SU-DHL-6 (cell line): ENCODE results near the gene FAM9A.

Experiments
- H2AFZ ChIP-seq: fragments of 200-600 bp; sonication (generic); 2 replicates; pipeline ENCODE4 v1.6.1; 2014; ENCODE audit warnings: low read depth, mild to moderate bottlenecking, moderate library complexity, mixed read lengths, antibody characterized with exemption, low read length; ENCODE audit not compliant: severe bottlenecking
- H3F3A ChIP-seq: fragments of 200-600 bp; shearing (Covaris generic); 2 replicates; pipeline ENCODE4 v1.6.0; 2016; ENCODE audit warnings: antibody characterized with exemption, mild to moderate bottlenecking; ENCODE audit not compliant: insufficient read depth
- H3K27ac ChIP-seq: fragments of 200-600 bp; sonication (generic); 2 replicates; pipeline ENCODE4 v1.5.1; 2016; ENCODE audit warnings: low read depth, mild to moderate bottlenecking, low read length, moderate library complexity, mixed read lengths
- H3K27me3 ChIP-seq: fragments of 200-600 bp; sonication (generic), shearing (Covaris generic); 2 replicates; pipeline ENCODE4 v1.6.0; 2014; ENCODE audit warnings: mild to moderate bottlenecking, low read length
- H3K36me3 ChIP-seq: fragments of 200-600 bp; sonication (generic); 2 replicates; pipeline ENCODE4 v1.6.1; 2014; ENCODE audit warnings: mild to moderate bottlenecking, low read length, mixed read lengths
- H3K4me2 ChIP-seq: fragments of 300-600, 200-600 bp; shearing (Covaris generic), sonication (generic); 2 replicates; pipeline ENCODE4 v1.6.0; 2014; ENCODE audit warnings: low read length, low read depth, mild to moderate bottlenecking; ENCODE audit not compliant: poor library complexity, severe bottlenecking
- H3K4me3 ChIP-seq: fragments of 200-600 bp; sonication (generic); 2 replicates; pipeline ENCODE4 v1.5.1; 2014; ENCODE audit warnings: antibody characterized with exemption, low read length, mild to moderate bottlenecking, mixed read lengths; ENCODE audit not compliant: insufficient read depth, poor library complexity, severe bottlenecking
- H3K79me2 ChIP-seq: fragments of 200-600 bp; sonication (generic); 2 replicates; pipeline ENCODE4 v1.6.1; 2014; ENCODE audit warnings: mild to moderate bottlenecking, low read length, moderate library complexity; ENCODE audit not compliant: insufficient read depth
- H3K9ac ChIP-seq: fragments of 200-600 bp; sonication (generic); 2 replicates; pipeline ENCODE4 v1.7.0; 2014; ENCODE audit warnings: mild to moderate bottlenecking, low read length
- H3K9me2 ChIP-seq: fragments of 200-600 bp; sonication (generic); replicated peaks from 2 replicates; pipeline ENCODE4 v1.6.1; 2014; ENCODE audit warnings: low read length; ENCODE audit not compliant: insufficient read depth
- H3K9me3 ChIP-seq: fragments of 200-600 bp; sonication (generic); 2 replicates; pipeline ENCODE4 v1.6.1; 2014; ENCODE audit warnings: low read length, mixed read lengths; ENCODE audit not compliant: insufficient read depth
- H4K20me1 ChIP-seq: fragments of 200-600 bp; sonication (generic); 2 replicates; pipeline ENCODE4 v1.6.1; 2014; ENCODE audit warnings: low read depth, mild to moderate bottlenecking, antibody characterized with exemption, low read length, moderate library complexity, mixed read lengths
- EZH2phosphoT487 ChIP-seq: fragments of 200-600 bp; sonication (generic), shearing (Covaris generic); conservative IDR thresholded peaks from 2 replicates; pipeline ENCODE4 v1.6.1; 2018; ENCODE audit warnings: mild to moderate bottlenecking, antibody characterized with exemption, low read length, moderate library complexity, mixed read lengths
- TF ChIP-seq, protein P1 (sequence below): fragments of 200-600 bp; sonication (generic); IDR thresholded peaks from one replicate; pipeline ENCODE4 v1.5.1; 2017; ENCODE audit warnings: antibody characterized with exemption, mild to moderate bottlenecking, low read length, moderate library complexity; ENCODE audit not compliant: insufficient read depth, poor library complexity, severe bottlenecking

The FAM9A gene

DNA sequence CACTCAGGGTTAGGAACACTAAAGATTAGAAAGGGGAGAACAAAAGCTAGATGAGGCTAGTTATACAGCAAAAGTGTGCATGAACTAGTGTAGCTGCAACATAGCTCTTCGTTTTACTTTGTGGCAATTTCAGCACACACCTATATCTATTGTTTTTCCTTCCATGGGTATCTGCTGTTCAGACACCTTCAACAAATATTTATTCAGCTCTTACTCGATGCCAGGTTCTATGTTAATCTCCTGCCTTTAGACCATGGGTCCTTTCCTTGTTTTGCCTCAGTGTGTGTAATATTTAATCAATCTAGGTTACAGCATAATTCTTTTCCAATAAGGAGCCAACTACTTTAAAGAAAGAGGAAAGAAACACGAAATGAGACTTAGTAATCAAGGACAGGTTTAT lies 10.4 kb upstream of the FAM9A start:
- no peak for TF ChIP-seq EZH2phosphoT487
- TF ChIP-seq, protein P1, sequence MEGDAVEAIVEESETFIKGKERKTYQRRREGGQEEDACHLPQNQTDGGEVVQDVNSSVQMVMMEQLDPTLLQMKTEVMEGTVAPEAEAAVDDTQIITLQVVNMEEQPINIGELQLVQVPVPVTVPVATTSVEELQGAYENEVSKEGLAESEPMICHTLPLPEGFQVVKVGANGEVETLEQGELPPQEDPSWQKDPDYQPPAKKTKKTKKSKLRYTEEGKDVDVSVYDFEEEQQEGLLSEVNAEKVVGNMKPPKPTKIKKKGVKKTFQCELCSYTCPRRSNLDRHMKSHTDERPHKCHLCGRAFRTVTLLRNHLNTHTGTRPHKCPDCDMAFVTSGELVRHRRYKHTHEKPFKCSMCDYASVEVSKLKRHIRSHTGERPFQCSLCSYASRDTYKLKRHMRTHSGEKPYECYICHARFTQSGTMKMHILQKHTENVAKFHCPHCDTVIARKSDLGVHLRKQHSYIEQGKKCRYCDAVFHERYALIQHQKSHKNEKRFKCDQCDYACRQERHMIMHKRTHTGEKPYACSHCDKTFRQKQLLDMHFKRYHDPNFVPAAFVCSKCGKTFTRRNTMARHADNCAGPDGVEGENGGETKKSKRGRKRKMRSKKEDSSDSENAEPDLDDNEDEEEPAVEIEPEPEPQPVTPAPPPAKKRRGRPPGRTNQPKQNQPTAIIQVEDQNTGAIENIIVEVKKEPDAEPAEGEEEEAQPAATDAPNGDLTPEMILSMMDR, result no peak

DNA sequence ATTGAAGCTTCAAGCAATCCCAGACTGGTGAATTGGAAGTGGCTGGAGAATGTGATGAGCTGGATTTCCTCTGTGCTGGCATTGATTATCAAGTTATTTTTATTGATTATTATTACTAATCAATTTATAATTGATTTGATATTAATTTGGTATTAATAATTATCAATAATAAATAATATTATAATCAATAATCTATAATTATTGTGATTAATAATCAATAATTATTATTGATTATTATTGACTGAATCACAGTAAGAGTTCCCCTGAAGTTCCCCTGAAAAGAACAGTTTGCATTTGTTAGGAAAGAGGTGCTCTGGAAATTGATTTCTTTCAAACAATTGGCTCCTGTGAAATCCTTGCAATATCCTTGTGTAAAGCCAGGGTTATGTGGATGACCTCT lies 7.5 kb upstream of the FAM9A start:
- Histone ChIP-seq H3K79me2 (no peaks in the 10 kb centered on the region), H3K9ac (no peak overlapping the region), H3K9me3 (no peaks in the 10 kb centered on the region), H2AFZ (no peak overlapping the region), H4K20me1 (no peaks in the 10 kb centered on the region), H3K36me3 (no peaks in the 10 kb centered on the region), H3F3A (no peaks in the 10 kb centered on the region), H3K9me2 (no peaks in the 10 kb centered on the region), H3K4me3 (no peak overlapping the region), H3K4me2 (no peak overlapping the region), H3K27ac (no peak overlapping the region), H3K27me3 (no peaks in the 10 kb centered on the region)
- no peak for TF ChIP-seq EZH2phosphoT487
- TF ChIP-seq, protein P1, result no peak

More for the DNA sequence above, 10.4 kb upstream of the FAM9A start:
- Histone ChIP-seq H3K4me2 (no peak overlapping the region), H2AFZ (no peak overlapping the region), H3K9me3 (no peaks in the 10 kb centered on the region), H3F3A (no peaks in the 10 kb centered on the region), H3K9me2 (no peaks in the 10 kb centered on the region), H4K20me1 (no peaks in the 10 kb centered on the region), H3K27me3 (no peaks in the 10 kb centered on the region), H3K9ac (no peak overlapping the region), H3K4me3 (no peak overlapping the region), H3K79me2 (no peaks in the 10 kb centered on the region), H3K36me3 (no peaks in the 10 kb centered on the region), H3K27ac (no peak overlapping the region)

DNA sequence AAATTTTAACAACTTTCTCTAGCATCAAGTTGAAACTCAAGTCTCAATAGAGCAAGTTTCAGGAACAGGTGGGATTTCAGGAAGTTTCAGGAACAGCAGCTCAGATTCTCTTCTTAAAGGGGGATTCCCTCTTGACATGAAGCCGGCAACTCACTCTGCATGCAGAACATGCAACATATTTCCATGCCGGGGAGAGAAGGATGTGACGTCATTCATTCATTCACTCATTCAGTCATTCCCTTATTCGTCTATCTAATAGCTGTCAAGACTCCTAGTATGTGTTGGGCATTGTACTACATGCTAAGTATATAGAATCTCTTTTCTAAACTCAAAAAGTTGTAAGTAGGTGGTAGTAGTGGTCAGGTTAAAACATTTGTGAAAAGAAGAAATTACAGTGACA lies 4.8 kb upstream of the FAM9A start:
- Histone ChIP-seq H2AFZ (no peak overlapping the region), H3K27ac (no peak overlapping the region), H3K36me3 (no peaks in the 10 kb centered on the region), H3F3A (no peaks in the 10 kb centered on the region), H3K79me2 (no peaks in the 10 kb centered on the region), H3K9me3 (no peaks in the 10 kb centered on the region), H3K9me2 (no peaks in the 10 kb centered on the region), H3K4me2 (no peak overlapping the region), H3K9ac (no peak overlapping the region), H3K4me3 (no peak overlapping the region), H4K20me1 (no peaks in the 10 kb centered on the region), H3K27me3 (no peaks in the 10 kb centered on the region)
- TF ChIP-seq, protein P1, result no peak
- TF ChIP-seq EZH2phosphoT487, result no peak
